ENCODE results near the gene BCAR3.
A peak's percentile ranks its signal among the peaks of the same experiment; 100 is the strongest.

The BCAR3 gene

DNA sequence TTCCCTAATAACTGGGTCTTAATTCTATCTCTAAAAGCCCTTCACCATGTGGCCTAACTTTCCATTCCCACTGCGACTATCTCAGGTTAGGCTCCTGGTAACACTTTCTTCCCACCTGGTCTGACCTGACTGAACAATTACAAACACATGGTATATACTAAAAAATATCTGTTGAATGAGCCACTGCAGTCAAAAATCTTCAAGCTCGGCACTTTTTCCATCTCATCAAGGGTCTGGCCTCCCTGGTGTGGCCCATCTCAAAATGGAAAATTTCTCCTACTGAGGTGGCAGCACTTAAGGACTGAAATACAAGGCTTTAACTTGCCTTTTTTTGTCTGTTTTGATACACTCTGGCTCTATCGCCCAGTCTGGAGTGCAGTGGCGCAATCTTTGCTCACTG, 48.3 kb downstream of the BCAR3 start:
- DNase-seq: no peak

DNA sequence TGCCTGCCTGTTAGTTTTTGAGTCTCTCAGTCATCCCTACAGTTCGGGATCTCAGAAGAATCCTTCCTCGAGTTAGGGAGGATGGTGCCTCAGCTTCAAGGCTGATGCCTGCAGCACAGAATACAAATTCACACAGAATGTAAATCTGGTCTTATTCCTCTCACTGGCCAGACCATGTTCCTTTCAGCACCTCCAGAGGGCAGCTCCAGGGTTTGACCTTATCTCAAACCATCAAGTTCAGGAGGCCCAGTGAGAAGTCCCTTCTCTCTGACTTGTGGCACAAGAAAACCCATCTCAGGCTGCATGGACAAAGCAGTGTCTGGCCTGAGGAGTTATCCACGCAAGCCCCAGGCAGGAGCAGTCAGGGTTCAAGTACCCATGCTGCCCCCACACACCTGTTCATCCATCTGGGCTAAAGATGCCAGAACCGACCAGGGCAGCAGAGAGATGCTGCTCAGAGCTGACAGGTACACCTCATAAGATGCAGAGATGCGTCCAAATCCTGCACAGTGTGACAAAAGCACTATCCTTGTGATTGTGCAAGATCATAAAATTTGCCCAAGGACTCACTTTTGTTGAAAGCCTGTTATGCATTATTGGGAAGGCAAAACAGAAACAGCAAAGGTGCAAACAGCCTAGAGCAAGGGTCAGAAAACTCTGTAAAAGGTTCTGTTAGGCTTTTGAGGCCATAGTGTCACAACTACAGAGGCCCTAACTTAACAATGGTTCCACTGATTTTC, 49.8 kb downstream of the BCAR3 start:
- DNase-seq: no peak

DNA sequence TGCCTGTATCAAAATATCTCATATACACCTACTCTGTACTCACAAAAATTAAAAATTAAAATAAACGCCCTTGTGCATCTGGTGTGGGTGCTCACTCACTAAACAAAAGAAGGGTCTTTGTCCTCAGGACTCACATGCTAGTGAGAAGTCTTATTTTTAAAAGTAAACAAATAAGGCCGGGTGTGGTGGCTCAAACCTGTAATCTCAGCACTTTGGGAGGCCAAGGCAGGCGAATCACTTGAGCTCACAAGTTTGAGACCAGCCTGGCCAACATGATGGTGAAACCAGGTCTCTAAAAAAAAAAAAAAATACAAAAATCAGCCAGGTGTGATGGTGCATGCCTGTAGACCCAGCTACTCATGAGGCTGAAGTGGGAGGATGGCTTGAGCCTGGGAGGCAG, 51.5 kb downstream of the BCAR3 start:
- DNase-seq: no peak

DNA sequence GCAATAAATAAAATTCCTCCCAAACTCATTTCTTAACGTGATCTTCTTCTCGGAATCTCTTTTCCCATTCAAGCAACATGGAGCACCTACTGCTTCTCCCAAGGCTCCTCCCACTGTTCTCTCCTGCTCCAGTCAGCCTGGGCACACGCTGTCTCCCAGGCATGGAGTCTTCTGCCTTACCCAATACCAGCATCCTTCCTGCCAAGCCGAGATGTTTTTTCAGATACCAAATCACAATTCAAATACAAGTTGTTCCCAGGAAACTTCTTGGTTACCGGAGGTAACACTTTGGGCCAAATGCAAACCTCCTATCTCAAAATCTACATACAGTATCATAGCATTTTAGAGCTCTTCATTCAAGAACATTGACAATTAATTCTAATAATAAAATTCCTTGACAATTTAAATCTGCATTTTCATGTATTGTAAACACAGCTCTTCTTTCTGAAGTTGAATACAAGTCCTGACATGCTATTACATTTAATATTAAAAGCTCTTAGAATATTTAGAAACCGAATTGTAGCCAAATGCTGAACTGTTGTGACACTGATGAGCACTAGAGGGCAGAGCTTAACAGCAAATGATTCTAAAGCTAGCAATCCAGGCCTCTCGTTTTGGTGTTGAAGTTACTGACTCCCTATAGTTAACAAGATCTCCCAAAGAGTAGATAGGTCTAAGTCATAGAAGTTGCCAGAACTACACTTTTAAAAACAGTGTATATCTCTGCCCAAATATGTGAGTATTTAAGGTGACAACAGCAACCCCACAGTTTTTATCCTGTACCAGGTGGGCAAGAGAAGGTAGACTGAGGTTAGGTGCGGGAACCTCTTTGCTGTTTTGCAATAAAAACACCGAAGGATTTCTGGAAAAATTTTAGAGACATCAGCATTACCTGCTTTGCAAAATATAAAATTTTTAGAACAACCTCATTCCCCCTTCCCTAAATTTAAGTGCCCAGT, 52.3 kb downstream of the BCAR3 start:
- peak; percentile 22 for DNase-seq

DNA sequence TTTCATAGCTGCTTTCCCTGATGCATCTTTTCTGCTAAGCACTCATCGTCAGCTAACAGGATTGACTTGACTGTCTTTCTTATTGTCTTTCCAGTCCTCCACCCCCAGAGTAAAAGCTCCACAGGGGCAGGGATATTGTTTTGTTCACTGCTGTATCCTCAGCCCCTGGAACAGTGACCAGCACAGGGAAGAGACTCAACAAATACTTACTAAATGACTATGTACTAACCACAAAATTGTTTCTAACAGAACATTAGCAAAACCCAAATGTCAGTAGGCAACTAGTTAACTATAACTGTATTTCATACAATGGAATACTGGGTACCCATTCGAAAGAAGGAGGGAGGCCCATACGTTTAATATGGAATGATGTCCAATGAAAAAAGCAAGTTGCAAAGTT, 53.0 kb downstream of the BCAR3 start:
- DNase-seq: no peak

DNA sequence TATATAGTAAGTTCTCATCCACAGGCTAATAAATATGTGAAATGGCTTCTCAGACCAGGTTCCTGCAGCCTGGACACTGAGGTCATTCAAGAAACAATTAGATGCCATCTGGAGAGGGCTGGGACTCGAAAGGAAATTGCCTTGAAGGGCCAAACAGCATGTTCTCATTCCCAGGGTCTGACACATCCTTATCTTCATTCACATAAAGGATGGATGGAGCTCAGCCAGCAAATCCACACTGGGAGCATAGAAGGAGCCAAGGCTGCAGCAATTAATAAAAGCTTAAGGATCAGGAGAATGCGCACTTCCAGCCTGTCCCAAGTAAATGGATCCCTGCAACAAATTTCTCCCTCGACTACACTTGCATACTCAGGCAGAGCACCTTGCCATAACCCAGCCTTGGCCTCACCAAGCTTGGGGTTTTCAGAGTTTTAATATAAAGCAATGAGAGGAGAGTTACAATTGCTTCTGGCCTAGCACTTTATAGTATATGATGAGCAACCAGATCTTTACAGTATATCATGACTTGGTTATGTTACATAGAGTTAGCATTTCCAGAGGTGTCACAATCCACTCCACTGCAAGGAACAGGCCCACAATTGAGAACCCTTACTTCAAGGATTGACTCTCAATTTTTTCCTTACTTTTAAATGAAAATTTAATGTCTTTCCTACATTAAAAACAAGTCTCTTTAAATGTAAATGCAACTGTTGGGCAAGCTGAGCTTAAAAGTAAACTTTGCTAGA, 55.9 kb downstream of the BCAR3 start:
- no peak for DNase-seq

DNA sequence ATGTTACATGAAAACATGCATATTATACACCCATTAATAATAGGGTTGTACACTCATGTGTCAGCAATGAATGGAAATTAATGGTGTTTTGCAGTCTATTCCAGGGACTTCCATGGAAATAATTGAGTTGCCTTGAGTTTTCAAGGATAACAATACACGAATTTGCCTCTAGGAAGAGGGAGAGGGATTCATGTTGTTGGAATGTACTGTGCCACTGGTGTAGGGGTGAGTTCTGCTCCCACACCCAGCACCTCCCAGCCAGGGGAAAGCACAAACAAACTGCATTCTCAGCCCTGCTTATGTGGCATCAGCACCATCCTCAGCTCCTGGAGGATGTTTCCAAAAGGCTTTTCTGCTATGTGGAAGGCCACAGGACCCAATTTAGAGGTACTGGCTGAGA, 57.8 kb downstream of the BCAR3 start:
- DNase-seq: no peak

DNA sequence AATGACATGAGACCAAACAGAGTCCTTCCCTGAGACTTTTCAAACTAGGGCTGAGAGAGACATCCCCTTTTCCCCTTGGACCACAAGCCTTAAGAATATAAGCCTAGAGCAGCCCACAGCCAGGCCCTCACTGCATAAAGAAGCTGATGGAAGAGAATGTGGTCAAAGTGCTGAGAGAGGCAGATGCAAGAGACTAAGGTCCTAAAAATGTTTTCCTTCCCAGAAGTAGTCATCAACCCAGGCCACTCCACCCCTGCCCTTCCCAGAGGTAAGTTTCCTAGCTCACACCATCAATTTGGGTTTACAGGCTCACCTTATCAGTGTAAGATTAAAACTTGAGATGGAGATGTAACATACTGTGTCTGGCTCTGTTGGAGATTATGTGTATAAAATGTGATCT, 58.2 kb downstream of the BCAR3 start:
- no peak for DNase-seq

DNA sequence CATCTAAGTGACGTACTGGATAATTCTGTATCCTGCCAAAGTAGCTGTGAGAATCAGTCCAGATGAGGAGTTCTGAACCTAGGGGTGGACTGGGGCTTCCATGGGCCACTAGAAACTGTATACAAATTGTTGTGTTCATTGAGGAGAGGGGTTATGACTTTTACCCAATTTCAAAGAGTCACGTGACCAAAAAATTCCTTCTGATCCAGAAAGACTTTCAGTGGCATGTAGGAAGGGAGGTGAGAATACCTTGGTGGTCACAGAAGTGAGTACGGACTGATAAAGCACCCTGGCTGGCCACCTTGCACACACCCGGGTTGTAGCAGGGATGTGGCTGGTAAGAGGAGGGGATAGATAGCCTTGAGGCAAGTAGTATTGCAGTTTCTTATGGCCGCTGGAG, 60.4 kb downstream of the BCAR3 start:
- DNase-seq: no peak

DNA sequence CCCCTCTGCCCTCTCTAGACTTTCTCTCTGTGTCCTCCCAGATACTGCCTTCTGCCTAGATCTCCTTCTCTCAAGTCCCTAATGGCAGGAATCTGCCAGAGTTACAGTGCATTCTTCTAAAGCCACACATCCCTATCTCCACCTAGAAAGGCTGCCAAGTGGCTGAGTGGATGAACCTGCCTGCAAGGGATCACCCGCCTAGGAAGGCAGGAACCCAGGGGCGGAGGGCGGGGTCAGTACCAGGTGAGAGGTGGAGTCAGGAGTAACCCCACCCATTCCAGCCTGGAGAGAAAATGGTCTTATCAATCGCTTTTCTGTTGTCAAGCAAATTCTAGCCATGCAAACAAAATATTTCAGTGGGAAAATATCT, 60.8 kb downstream of the BCAR3 start:
- DNase-seq: no peak

DNA sequence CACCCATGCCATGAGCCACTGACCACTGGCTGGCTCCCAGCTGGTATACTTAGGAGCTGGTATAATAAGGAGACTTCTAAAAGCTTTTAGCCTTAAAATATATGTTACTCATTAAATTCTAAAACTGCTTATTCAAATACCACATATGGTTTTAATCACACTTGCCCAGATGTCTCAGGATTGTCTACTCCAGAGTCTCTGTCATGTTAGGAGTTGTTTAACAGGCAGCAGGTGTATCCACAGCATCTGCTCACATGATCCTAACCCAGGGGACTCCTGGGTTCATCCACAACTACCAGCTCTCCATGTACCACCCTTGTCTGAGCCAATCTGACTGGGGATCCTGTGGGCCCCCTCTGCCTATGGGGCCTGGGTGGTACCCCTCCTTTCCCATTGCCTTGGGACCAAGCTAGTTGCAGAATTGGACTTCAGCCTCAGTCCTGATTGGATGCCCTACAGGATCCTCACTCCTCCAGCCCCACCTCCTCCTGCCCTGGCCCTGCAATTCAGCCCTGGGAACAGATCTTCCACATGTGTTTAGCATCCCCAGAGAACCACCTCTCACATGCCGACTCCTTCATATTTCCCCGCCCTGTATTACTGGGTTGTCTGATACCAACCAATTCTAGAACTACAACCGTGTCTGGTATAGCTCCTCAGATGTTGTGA, 61.3 kb downstream of the BCAR3 start:
- DNase-seq: no peak

DNA sequence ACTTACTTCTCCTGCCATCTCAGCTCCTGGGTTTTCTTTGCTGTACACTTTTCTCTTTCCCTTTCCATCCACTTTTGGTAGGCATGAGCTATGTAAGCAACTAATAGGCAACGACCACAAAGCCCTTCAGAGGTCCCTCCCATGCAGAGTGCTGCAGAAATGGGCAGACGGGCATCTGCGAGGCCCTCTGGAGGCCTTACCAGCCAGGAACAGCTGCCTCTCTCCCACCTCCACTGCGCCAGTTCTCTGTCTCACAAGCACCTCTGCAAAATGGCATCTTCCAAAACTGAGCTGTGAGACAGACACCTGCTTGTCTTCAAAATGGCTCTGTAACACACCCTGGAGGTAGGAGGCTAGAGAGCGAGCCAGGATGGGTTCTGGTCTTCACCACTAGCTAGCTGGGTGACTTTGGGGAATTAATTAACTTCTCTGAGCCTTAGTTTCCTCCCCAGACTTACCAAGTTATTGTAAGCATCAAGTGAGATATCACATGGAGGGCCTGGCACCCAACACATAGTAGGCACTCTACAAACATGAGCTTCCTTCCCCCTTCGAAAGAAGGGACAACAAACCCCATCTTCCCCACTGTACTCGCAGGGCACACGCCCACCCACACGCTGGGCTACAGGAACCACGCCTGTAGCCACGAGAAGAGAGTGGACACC, 62.0 kb downstream of the BCAR3 start:
- no peak for DNase-seq

DNA sequence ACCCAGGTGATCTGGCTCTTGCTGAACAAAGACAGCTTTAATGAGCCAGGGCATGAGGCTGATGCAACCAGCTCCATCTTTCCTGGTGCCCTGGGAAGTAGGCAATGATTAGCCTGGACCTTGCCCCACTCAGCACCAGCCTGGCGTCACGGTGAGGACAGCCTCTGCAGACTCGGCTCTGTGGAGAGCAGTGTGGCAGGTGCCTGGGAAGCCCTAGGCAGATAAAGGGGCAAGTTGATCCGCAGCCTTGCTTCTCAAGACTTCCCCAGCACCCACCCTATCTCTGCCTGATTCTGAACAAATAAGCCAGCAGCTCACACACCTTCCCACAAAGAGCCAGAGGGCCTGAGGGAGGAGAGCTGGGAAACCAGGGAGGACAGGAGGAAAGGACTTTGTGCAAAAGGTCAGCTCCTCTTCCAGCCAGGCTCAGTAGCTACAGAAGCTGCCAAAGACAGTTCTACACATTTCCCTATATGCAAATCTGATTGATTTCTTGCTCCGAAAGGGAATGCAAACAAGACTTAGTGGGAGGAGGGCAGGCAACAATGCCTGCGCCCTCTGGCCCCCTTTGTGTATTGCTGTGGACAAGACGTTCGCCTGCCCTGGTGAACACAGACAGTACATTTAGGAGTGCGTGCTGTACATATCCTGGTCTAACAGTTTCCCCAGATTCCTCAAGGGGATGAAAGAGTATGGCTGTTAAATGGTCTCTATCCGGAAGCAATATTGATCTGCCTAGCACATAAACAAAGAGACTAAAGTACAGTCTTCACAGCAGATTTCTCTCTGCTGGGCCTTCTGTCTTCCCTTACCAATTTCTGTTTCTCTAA, 63.8 kb downstream of the BCAR3 start:
- DNase-seq: no peak

DNA sequence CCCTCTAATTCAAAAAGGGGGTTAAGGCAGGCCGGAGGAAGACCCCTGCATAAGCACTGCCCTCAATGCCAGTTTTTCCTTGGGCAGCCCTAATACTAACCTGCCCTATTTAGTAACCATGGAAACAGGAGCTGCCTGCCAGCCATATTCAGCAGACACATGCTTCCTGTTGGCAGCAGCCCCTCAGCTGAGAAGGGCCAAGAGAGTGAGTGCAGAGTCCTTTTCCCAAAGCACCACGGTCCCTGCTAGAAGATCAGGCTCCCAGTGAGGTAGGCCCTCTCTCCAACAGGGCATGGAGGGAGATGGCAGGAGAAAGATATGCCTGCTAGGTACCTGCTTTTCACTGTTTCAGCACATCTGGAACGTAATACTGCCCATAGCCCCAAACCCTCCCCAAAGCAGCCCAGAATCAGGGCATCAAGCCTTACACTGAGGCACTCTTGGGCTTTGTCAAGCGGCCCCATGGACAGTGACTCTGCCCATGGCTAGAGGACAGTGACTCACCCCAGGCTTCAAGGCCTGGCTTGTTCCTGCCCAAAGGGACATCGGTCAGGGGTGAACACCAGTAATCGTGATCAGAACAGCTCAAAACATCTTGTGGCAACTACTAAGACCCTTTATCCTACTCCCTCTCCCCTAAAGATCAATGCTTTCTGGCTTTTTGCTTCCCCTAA, 64.5 kb downstream of the BCAR3 start:
- no peak for DNase-seq

DNA sequence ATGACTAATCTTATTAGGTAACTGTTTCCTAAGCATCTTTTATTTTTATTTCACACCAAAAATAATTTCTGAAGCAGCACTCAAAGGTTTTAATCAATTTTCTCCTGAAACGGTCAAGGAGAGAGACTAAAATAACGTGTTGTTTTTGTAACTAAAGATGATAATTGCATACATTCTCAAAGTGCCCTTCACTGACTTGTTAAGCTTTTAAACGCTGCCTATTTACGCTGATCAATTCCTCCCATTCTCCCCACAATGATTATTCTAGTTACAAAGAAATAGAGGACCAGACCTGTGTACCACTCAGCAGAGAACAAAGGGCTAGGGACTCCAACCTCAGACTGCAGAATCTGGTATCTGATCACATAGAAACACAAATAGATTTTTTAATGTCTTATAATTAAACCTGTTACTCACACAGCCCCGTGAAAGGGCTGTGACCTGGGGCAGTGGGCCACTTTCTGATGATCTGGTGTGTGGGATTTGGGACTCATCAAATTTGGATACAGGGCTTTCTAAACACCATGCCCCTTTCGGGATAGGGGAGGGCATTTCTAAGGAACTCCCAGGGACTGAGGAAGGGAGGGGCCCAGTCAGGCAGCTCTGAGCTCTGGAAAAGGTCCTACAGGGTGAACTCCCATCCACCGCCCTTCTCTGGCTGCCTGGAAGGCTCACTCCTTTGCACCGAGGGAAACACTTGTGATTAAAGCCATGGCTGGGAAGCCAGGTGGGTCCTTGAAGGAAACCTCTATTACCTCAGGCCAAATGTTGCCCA, 65.2 kb downstream of the BCAR3 start:
- DNase-seq: no peak

DNA sequence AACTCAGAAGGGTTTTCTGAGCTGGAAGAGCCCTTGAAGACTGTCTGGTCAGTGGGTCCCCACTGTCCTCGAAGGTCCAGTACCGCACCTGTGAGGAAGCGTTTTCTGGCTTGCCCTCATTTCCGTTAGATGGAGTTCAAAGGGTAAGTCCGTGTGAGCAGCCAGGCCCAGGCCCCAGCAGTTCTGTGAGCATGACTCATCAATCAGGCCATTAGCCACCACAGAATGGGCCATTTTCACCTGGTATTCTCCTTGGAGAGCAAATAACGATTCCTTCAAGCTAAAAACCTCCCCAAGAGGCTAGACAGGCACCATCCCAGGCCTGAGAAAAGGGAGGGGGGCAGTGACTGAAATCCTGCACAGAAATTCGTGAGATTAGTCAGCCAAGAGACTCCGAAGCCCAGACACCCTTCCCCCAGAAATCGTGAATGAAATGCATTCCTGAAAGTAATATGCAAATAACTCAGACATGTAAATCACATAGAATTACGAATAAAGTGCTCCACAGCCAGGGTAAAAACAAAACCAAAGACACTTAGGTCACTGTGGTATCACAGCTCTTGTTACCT, 66.0 kb downstream of the BCAR3 start:
- DNase-seq: peak; percentile 58

DNA sequence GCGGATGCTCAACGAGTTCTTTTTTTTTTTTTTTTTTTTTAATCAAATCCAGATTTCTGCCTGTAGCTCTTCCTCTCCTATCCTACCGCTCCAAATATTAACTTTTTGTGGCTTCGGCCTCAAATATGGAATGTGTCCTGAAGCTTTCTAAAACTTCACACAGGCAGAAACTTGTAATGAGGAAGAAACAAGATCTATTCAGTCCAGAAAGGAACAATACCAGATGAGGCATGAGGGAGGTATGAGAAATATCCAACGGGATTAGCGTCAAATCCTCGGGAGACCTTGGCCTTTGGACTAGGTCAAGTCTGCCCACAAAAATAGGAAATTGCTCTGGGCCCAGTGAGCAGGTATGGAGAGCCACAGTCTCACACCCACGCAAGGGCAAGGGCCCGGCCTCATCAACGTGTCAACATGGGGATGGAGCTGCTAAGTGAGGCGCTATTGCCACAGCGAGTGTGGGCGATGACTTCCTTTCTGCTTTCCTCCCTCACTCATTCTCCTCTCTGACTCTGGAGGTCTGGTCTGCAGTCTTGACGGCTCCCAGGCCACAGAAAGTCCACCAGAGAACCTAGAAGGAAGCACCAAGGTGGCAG, 66.6 kb downstream of the BCAR3 start:
- DNase-seq: no peak

DNA sequence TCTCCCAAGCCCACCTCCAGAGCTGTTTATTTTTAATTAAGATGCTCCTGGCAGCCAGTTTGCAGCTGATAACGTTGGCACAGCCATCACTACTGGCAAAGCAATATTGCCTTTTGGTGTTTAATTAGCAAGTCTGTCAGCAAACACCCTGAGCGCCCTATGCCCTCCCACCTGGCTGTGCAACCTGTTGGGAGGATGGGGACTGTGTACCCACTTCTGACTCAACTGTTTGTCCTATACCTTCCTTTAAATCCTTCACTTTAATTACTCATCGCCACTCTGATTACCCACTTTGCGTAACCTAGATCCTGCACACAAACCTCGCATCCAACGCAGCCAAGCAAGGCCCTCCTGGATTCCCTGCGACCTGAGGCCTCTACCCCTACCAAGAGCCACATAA, 67.1 kb downstream of the BCAR3 start:
- DNase-seq: no peak

DNA sequence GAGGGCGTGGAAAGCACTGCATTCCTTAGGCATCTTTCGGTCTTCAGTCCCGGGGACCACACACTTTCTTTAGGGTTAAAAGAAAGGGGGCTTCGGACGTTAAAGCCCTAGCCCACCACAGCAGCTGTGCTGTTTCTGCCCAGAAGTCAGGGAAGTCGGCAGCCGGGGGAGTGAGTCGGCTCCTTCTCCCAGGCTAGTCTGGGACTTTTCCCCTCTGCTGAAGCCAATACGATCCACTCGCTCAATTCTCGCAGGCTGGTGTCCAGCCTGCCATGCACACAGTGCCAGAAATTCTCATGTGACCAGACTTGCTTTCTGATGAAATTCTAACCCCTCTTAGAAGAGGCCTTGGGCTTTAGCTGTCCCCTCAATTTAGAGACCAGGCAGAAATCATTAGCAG, 67.7 kb downstream of the BCAR3 start:
- no peak for DNase-seq

All from NCI-H1048 (cell line).